22Rv1 (cell line): ENCODE measurements around the gene STAM2.

Source experiments
- CTCF ChIP-seq: fragments of 450-650 bp; IDR thresholded peaks from 2 replicates; pipeline ENCODE4 v1.5.1; 2017; ENCODE audit warnings: mild to moderate bottlenecking
- ZFX ChIP-seq: fragments of 450-650 bp; IDR thresholded peaks from 2 replicates; pipeline ENCODE4 v1.6.1; 2017; ENCODE audit warnings: antibody characterized with exemption, borderline replicate concordance

GRCh38 chr2:152171718-152172117 lies 3.8 kb downstream of the STAM2 start:
- TF ChIP-seq CTCF (no peak), ZFX (no peak)
